IPS-15b (cell line): ENCODE results near the gene ZFYVE28.

Experiments
- H3K27me3 ChIP-seq: one replicate; pipeline ENCODE4 v1.6.1; 2013; ENCODE audit warnings: low read length; ENCODE audit not compliant: control insufficient read depth, insufficient read depth
- H3K36me3 ChIP-seq: one replicate; pipeline ENCODE4 v1.6.1; 2013; ENCODE audit warnings: low read length; ENCODE audit not compliant: control insufficient read depth, insufficient read depth
- H3K4me1 ChIP-seq: one replicate; pipeline ENCODE4 v1.6.1; 2013; ENCODE audit warnings: mild to moderate bottlenecking, low read length; ENCODE audit not compliant: control insufficient read depth, insufficient read depth
- H3K4me3 ChIP-seq: one replicate; pipeline ENCODE4 v1.5.1; 2013; ENCODE audit warnings: low read depth, low read length
- H3K9ac ChIP-seq: one replicate; pipeline ENCODE4 v1.6.1; 2013; ENCODE audit warnings: low read depth, mild to moderate bottlenecking, low read length
- H3K9me3 ChIP-seq: one replicate; pipeline ENCODE4 v1.6.1; 2013; ENCODE audit warnings: mild to moderate bottlenecking, low read length; ENCODE audit not compliant: control insufficient read depth, insufficient read depth

The ZFYVE28 gene

DNA sequence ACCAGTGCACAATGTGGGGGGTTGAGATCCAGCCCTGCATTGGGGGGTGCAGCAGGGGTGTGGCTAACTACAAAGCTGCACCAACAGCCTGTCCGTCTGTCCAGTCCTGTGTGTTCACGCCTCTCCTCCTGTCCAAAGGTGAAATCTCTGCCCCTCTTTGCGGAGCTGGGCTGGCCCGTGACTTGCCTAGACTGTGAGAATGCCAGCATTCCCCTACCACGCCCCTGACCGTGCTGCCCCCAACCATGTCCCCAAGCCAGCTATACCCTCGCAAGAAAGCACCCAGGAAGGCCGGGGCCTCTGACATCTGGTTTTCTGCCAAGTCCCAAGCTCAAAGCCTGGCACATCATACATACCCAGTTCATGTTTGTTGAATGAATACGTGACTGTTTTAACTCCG lies 19.2 kb downstream of the ZFYVE28 start:
- Histone ChIP-seq H3K27me3 (peaks cover 3% of the 10 kb centered on the region), H3K36me3 (no peaks in the 10 kb centered on the region), H3K4me3 (no peak overlapping the region), H3K9ac (no peak overlapping the region), H3K9me3 (no peaks in the 10 kb centered on the region), H3K4me1 (peaks cover 11% of the 10 kb centered on the region)

DNA sequence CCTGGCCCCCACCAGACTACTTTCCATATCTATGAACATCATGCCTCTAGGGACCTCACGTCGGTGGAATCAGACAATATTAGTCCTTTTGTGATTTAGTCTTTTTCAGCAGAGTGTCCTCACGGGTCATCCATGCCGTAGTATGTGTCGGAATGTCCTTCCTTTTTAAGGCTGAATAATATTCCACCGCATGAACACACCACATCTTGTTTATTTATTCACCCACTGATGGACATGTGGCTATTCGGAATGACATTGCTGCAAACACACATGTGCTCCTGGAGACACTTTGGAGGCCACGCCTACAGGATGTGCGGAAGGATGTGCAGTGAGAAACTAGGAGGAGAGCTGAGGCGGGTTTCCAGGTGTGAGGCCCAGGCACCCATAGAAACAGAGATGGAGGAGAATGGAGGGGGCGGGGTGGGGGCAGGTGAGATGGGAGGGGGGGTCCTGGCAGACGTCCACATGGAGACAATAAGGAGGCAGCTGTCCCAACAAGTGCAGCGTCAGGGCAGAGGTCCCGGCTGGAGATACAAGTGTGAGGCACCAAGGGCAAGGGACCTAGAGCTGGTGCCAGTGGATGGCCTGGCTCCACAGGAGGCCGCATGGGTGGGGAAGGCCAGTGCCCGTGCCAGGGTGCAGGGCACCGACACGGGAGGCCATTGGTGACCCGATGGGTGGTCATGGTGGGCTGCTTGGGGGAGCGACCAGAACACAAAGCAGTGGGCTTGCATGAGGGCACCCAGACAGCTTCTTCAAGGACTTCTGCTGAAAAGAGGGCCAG lies 20.7 kb downstream of the ZFYVE28 start:
- Histone ChIP-seq H3K4me1 (peaks cover 14% of the 10 kb centered on the region), H3K4me3 (no peak overlapping the region), H3K27me3 (peaks cover 3% of the 10 kb centered on the region), H3K9ac (no peak overlapping the region), H3K36me3 (no peaks in the 10 kb centered on the region), H3K9me3 (no peaks in the 10 kb centered on the region)

DNA sequence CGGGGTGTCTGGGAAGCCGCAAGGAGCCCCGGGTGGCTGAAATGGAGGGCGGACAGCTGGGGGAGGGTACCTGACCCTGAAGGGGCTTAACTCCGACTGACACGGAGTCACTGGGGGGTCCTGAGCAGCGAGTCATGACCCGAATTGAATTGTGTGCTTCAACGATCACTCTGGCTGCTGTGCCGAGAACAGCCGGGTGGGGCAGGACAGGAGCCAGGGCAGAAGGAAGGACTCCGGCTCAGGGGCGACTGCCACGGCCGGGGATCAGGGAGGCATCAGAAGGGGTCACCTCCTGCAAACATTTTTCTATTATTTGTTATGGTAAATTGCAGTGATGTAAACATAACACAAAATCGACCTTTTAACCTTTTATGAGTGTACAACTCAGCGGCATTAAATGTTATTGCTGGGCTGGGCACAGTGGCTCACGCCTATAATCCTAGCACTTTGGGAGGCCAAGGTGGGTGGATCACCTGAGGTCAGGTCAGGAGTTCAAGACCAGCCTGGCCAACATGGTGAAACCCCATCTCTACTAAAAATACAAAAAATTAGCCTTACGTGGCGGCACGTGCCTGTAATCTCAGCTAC lies 21.6 kb downstream of the ZFYVE28 start:
- Histone ChIP-seq H3K36me3 (no peaks in the 10 kb centered on the region), H3K9ac (no peak overlapping the region), H3K27me3 (peaks cover 3% of the 10 kb centered on the region), H3K9me3 (no peaks in the 10 kb centered on the region), H3K4me3 (no peak overlapping the region), H3K4me1 (peaks cover 9% of the 10 kb centered on the region)

DNA sequence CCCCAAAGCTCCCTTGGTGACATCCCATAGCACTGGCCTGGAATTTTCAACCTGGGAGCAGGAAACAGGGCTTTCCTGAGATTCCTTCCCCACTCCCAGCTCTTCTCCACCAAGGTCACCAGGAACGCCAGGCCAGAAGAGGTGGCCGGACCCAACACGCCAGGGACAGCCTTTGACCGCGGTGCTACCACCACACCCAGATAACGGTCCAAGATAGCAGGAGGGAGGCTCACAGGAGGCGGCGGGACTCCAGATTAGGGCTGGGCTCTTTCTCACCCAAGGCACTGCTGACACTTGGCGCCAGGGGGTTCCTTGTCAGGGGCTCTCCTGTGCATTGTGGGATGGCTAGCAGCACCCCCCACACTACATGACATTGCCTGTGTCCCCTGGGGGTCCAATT lies 22.9 kb downstream of the ZFYVE28 start:
- H3K9me3 ChIP-seq, result no peaks in the 10 kb centered on the region
- H3K27me3 ChIP-seq, result peaks cover 6% of the 10 kb centered on the region
- peaks cover 4% of the 10 kb centered on the region for H3K4me1 ChIP-seq
- no peaks in the 10 kb centered on the region for H3K36me3 ChIP-seq
- no peak overlapping the region for H3K4me3 ChIP-seq
- H3K9ac ChIP-seq, result no peak overlapping the region

DNA sequence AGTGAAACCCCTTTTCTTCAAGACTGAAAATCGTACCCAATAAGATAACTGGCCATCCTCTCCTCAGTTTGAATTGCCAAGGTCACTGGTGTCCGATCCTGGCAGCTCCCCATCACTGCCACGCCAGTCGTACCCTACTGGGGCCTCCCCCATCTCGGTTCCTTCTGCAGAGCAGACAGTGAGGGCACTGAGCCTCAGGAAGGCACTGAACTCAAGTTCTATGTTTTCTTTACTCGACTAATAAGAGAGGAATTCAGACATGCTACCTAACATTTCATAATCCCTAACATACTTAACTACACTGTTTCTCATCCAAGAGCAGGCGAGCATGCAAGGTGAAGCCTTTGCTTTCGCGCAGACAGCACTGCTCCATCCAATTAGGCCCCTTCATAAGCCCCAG lies 23.4 kb downstream of the ZFYVE28 start:
- H3K9me3 ChIP-seq, result no peaks in the 10 kb centered on the region
- no peak overlapping the region for H3K4me3 ChIP-seq
- peaks cover 6% of the 10 kb centered on the region for H3K27me3 ChIP-seq
- peaks cover 5% of the 10 kb centered on the region for H3K4me1 ChIP-seq
- H3K36me3 ChIP-seq, result no peaks in the 10 kb centered on the region
- H3K9ac ChIP-seq, result no peak overlapping the region

DNA sequence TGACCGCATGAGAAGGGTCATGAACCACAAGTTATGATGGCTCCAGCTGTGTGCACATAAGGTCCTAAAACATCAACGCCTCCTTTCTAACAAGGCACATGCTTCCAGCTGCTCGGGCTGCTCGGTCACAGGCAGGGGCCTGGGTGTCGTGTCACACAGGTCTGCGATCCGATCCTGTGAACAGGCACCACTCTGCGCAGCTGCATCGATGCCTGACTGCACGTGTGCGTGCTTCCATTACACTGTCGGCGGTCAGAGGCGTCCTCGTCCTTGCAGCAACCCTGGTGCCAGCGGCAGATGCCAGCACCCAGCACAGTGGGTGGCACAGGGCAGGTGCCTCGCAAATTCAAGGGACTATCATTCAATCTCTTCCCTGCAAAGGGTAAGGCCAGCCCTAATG lies 23.9 kb downstream of the ZFYVE28 start:
- no peaks in the 10 kb centered on the region for H3K9me3 ChIP-seq
- peaks cover 6% of the 10 kb centered on the region for H3K27me3 ChIP-seq

DNA sequence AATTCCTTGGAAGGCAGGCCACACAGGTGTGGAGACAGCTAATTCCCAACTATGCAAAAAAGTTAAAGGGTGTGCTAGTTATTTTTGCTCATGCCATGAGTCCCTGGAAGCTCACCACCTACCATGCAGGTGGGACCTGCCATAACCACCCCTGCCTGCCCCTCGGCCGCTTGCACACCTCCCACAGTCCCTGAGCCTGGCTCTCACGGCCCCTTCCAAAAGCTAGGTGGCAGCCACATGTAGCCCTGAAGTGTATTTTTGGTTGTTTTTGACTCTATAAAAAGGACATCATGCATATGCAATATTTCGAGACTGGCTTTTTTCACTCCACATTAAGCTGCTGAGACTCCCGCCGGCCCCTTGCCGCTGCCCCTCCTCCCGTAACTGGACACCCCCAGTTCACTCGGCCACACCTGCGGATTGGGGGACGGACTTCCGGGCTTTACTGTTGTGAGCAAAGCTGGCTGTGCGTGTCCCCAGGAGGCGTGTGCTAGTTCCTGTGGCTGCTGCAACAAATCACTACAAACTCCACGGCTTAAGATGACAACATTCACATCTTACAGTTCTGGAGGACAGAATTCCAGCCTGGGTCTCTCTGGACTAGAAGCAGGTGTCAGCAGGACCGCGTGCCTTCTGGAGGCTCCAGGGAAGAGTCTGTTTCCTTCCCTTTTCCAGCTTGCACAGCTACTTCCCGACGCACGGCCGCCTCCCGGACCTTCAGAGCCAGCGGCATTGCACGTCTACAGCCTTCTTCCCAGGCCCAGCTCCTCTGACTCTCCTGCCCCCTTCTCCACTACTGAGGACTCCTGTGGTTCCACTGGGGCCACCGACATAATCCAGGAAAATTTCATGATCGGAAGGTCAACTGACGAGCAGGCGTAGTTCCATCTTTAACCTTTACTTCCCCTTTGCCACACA lies 24.8 kb downstream of the ZFYVE28 start:
- Histone ChIP-seq H3K4me3 (no peak overlapping the region), H3K36me3 (no peaks in the 10 kb centered on the region), H3K27me3 (peaks cover 6% of the 10 kb centered on the region), H3K4me1 (peaks cover 7% of the 10 kb centered on the region), H3K9me3 (no peaks in the 10 kb centered on the region), H3K9ac (no peak overlapping the region)

More for the DNA sequence above, 23.9 kb downstream of the ZFYVE28 start:
- H3K9ac ChIP-seq, result no peak overlapping the region
- peaks cover 7% of the 10 kb centered on the region for H3K4me1 ChIP-seq
- H3K36me3 ChIP-seq, result no peaks in the 10 kb centered on the region
- no peak overlapping the region for H3K4me3 ChIP-seq

DNA sequence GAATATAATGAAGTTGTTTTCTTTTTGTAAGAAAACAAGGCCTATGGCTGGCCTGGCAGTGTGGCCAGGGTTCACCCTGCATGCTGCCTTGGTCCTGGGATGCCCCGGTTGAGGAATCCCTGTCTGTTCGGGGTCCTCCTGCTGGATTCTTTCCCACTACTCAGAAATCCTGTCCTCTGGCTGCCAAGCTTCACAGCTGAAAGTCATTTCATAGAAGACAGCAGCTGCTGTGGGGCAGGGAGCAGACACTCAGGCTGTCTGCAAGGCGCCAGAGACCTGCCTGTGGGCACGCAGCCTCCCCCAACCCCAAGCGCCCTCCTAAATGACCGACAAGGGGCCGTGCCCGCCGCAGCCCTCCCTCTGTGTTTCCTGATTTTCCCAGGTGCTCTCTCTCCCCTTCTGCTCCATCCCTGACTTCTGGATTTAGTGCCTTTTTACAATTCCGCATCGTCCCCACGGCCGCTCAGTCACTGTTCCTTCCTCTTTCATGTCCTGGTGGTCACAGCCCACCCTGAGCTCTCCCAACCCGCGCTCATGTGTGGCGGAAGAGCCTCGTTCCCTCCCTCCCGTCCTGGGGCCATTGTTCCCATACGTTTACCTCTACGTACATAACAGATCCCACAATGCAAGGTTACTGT lies 27.5 kb downstream of the ZFYVE28 start:
- Histone ChIP-seq H3K27me3 (peaks cover 6% of the 10 kb centered on the region), H3K9me3 (no peaks in the 10 kb centered on the region), H3K4me3 (no peak overlapping the region), H3K9ac (no peak overlapping the region), H3K36me3 (no peaks in the 10 kb centered on the region), H3K4me1 (peaks cover 7% of the 10 kb centered on the region)

DNA sequence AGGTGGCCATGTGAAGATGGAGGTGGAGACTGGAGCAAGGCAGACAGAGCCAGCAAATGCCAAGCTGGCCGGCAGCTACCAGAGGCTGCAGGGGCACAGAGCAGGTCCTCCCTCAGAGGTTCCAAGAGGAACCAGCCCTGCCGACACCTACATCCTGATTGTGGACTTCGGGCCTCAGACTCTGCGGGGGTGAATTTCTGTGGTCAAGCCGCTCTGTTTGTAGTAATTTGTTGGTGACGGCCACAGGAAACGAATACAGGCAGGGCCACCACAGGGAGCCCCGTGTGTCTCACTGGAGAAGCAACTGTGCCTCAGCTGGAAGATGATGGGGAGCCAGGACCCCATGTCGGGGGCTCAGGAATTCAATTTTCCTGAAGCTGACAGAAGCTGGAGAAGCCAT lies 28.3 kb downstream of the ZFYVE28 start:
- Histone ChIP-seq H3K9ac (no peak overlapping the region), H3K9me3 (no peaks in the 10 kb centered on the region), H3K36me3 (no peaks in the 10 kb centered on the region), H3K27me3 (peaks cover 6% of the 10 kb centered on the region), H3K4me3 (no peak overlapping the region), H3K4me1 (peaks cover 7% of the 10 kb centered on the region)

DNA sequence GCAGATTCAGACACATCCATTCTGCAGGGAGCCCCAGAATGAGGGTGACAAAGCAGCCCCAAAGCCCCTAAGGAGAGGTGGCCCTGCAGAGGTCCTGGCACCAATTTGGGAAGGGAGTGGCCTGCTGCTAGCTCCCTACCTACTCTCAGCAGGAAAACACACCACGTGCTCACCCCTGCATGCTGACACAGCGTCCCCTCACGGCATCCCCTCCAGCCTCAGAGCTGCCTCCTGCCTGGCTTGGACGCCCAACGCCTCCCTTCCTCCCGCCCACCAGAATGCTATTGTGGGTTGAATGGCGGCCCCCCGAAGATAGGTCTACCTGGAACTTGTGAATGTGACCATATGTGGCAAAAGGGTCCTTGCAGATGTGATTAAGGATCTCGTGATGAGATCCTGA lies 28.8 kb downstream of the ZFYVE28 start:
- Histone ChIP-seq H3K9ac (no peak overlapping the region), H3K36me3 (no peaks in the 10 kb centered on the region), H3K27me3 (peaks cover 3% of the 10 kb centered on the region), H3K4me1 (peaks cover 7% of the 10 kb centered on the region), H3K4me3 (no peak overlapping the region), H3K9me3 (no peaks in the 10 kb centered on the region)

DNA sequence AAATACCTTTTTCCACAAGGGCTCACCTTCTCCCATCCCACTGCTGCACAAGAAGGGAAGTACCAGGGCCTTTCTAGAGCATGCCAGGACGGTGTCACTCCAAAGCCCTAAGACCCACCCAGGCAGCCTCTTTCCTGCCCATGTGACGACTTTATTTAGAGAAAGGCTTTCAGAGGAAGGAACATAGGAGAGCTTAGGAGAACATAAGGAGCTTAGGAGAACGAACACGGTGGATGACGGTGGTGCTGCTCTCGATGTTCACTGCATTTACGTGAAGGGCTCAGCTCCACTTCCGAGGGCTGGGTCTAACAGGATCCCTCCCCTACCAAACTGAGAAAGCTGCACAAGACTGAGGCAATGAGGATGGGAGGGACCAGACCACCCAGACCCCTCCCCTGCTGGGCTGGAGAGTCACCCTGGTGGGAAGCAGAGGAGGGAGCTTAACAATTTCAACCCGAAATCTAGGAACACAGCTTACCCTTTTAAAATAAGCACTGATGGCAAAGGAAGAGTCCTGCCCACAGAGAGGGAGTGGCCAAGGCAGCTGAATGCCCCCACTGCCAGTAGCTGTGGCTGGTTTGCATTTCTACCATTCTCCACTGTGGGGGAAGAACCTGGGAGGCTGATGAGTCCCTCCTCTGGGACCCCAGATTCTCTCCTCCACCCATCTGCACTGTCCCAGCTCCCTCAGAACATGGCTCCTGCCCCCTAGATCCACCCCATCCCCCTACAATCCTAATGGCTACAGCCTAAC lies 29.8 kb downstream of the ZFYVE28 start:
- Histone ChIP-seq H3K4me1 (peaks cover 7% of the 10 kb centered on the region), H3K9me3 (no peaks in the 10 kb centered on the region), H3K27me3 (peaks cover 3% of the 10 kb centered on the region), H3K9ac (no peak overlapping the region), H3K4me3 (no peak overlapping the region), H3K36me3 (no peaks in the 10 kb centered on the region)
